ENCODE results near the gene ADAM10. TPM values are rescaled to one million over a fixed set of nuclear protein-coding genes. Genes with fewer than 3 reads are reported as not detected.

Gene ADAM10
- polyA plus RNA-seq, 3 donors = 66.0 to 269 (median 149) TPM

DNA sequence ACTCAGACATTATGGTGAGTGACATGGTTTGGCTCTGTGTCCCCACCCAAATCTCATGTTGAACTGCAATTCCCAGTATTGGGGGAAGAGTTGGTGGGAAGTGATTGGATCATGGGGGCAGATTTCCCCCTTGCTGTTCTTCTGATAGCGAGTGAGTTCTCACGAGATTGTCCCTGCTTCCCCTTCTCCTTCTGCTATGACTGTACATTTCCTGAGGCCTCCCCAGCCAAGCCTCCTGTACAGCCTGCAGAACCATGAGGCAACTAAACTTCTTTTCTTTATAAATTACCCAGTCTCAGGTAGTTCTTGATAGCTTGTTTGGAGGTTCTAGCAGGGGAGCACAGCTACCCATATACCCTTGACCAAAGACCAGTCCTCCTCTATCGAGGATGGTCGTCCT, 45.9 kb downstream of the ADAM10 start:
- peak overlapping the region in 1 of 2 donors; percentile 11 for H3K4me3 Mint-ChIP-seq

DNA sequence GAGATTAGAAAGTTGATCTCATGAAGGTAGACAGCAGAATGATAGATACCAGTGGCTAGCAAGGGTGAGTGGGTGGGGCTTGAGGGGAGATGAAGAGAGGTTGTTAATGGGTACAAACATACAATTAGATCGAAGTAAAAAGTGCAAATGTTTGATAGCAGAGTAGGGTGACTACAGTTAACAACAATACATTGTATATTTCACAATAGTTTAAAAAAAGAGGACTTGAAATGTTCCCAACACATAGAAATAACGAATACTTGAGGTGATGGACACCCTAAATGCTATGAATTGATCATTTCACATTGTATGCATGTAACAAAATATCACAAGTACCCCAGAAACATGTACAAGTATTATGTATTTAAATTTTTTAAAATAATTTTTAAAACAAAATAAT, 47.3 kb downstream of the ADAM10 start:
- TF ChIP-seq, protein P1, sequence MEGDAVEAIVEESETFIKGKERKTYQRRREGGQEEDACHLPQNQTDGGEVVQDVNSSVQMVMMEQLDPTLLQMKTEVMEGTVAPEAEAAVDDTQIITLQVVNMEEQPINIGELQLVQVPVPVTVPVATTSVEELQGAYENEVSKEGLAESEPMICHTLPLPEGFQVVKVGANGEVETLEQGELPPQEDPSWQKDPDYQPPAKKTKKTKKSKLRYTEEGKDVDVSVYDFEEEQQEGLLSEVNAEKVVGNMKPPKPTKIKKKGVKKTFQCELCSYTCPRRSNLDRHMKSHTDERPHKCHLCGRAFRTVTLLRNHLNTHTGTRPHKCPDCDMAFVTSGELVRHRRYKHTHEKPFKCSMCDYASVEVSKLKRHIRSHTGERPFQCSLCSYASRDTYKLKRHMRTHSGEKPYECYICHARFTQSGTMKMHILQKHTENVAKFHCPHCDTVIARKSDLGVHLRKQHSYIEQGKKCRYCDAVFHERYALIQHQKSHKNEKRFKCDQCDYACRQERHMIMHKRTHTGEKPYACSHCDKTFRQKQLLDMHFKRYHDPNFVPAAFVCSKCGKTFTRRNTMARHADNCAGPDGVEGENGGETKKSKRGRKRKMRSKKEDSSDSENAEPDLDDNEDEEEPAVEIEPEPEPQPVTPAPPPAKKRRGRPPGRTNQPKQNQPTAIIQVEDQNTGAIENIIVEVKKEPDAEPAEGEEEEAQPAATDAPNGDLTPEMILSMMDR (IDR thresholded peaks at IDR 0.05) = no peak
- Mint-ChIP-seq H3K36me3 (peaks cover 39 to 58% of the 10 kb centered on the region in 2 donors), H3K4me3 (no peak overlapping the region), H3K9me3 (peaks cover 5 to 22% (median 9%) of the 10 kb centered on the region in 7 donors), H3K27me3 (ENCODE audit: low read depth in 3 of 3) (peaks cover 0 to 3% (median 0%) of the 10 kb centered on the region in 3 donors), H3K27ac (peak overlapping the region in 3 of 7 donors; percentile 2 to 54 (median 37)), H3K4me1 (peaks cover 28% of the 10 kb centered on the region)
- peaks cover 5 to 25% of the 10 kb centered on the region in 2 donors for H3K36me3 ChIP-seq (replicated peaks in 1 of 2; ENCODE audit: control insufficient read depth in 1 of 2, insufficient read depth in 2 of 2, low read length in 2 of 2)
- no peak overlapping the region for H3K4me3 ChIP-seq (replicated peaks in 1 of 3; ENCODE audit: low read depth in 2 of 3, low read length in 3 of 3)
- H3K27me3 ChIP-seq (ENCODE audit: control insufficient read depth in 2 of 2, insufficient read depth in 2 of 2, low read length in 2 of 2) = no peaks in the 10 kb centered on the region
- H3K9me3 ChIP-seq (replicated peaks in 1 of 2; ENCODE audit: control insufficient read depth in 1 of 2, insufficient read depth in 1 of 2, low read length in 2 of 2) = peaks cover 0 to 10% of the 10 kb centered on the region in 2 donors
- WGBS (ENCODE audit: insufficient coverage) = no CpG with 5 or more reads among the region's 2 CpGs
- H3K4me2 ChIP-seq (replicated peaks; ENCODE audit: extremely low read depth, low read length, poor library complexity, severe bottlenecking) = no peak overlapping the region
- H3K79me2 ChIP-seq (ENCODE audit: insufficient read depth, low read length) = peaks cover 99% of the 10 kb centered on the region
- H4K20me1 ChIP-seq (ENCODE audit: insufficient read depth, low read length) = peaks cover 100% of the 10 kb centered on the region
- H3K27ac ChIP-seq (ENCODE audit: low read depth in 1 of 2, low read length in 2 of 2) = no peak overlapping the region
- no peak overlapping the region for H2AFZ ChIP-seq (ENCODE audit: insufficient read depth, low read depth, low read length, poor library complexity, severe bottlenecking)
- intact Hi-C loops (cut with micrococcal nuclease) = no loop called here
- DNase-seq = no peak
- H3K9ac ChIP-seq (ENCODE audit: insufficient read depth, low read length, poor library complexity, severe bottlenecking) = no peak overlapping the region
- H3K4me1 ChIP-seq (ENCODE audit: control insufficient read depth in 1 of 2, insufficient read depth in 2 of 2, low read length in 2 of 2) = peaks cover 7 to 12% of the 10 kb centered on the region in 2 donors

More for the DNA sequence above, 45.9 kb downstream of the ADAM10 start:
- peaks cover 99% of the 10 kb centered on the region for H3K79me2 ChIP-seq (ENCODE audit: insufficient read depth, low read length)
- Mint-ChIP-seq H3K27me3 (ENCODE audit: low read depth in 3 of 3) (no peaks in the 10 kb centered on the region), H3K36me3 (peaks cover 49 to 64% of the 10 kb centered on the region in 2 donors), H3K4me1 (peaks cover 28% of the 10 kb centered on the region), H3K9me3 (peaks cover 5 to 21% (median 9%) of the 10 kb centered on the region in 7 donors), H3K27ac (peak overlapping the region; percentile 13 to 84 (median 64))
- no peaks in the 10 kb centered on the region for H3K27me3 ChIP-seq (ENCODE audit: control insufficient read depth in 2 of 2, insufficient read depth in 2 of 2, low read length in 2 of 2)
- no peak overlapping the region for H2AFZ ChIP-seq (ENCODE audit: insufficient read depth, low read depth, low read length, poor library complexity, severe bottlenecking)
- H3K4me3 ChIP-seq (replicated peaks in 1 of 3; ENCODE audit: low read depth in 2 of 3, low read length in 3 of 3) = peak overlapping the region in 1 of 3 experiments; percentile 7
- H3K4me2 ChIP-seq (replicated peaks; ENCODE audit: extremely low read depth, low read length, poor library complexity, severe bottlenecking) = no peak overlapping the region
- no peak overlapping the region for H3K9ac ChIP-seq (ENCODE audit: insufficient read depth, low read length, poor library complexity, severe bottlenecking)
- intact Hi-C loops (cut with micrococcal nuclease) = no loop called here
- H3K27ac ChIP-seq (ENCODE audit: low read depth in 1 of 2, low read length in 2 of 2) = peak overlapping the region; percentile 5 to 59
- H3K9me3 ChIP-seq (replicated peaks in 1 of 2; ENCODE audit: control insufficient read depth in 1 of 2, insufficient read depth in 1 of 2, low read length in 2 of 2) = peaks cover 0 to 10% of the 10 kb centered on the region in 2 donors
- H3K36me3 ChIP-seq (replicated peaks in 1 of 2; ENCODE audit: control insufficient read depth in 1 of 2, insufficient read depth in 2 of 2, low read length in 2 of 2) = peaks cover 3 to 34% of the 10 kb centered on the region in 2 donors
- DNase-seq = peak; percentile 32 to 40 (median 33)
- WGBS (ENCODE audit: insufficient coverage) = no CpG with 5 or more reads among the region's 4 CpGs
- H3K4me1 ChIP-seq (ENCODE audit: control insufficient read depth in 1 of 2, insufficient read depth in 2 of 2, low read length in 2 of 2) = peaks cover 7 to 12% of the 10 kb centered on the region in 2 donors
- TF ChIP-seq, protein P1 (IDR thresholded peaks at IDR 0.05) = no peak
- H4K20me1 ChIP-seq (ENCODE audit: insufficient read depth, low read length) = peaks cover 100% of the 10 kb centered on the region
